IMR-90 (cell line): ENCODE measurements around the gene C11orf86. TPM values are rescaled to one million over a fixed set of nuclear protein-coding genes. Genes with fewer than 3 reads are reported as not detected.

ENCODE experiments used
- ATAC-seq: fragments of 200-7000 bp; cut with Tn5 transposase; 2 replicates; pipeline ENCODE4 v1.9.1; 2020; ENCODE audit warnings: low read depth, mild to moderate bottlenecking, moderate library complexity
- BruUV-seq: library from RNA; stranded (reverse); fragments of 400-500 nt; replicated peaks from 2 replicates; lab custom pipeline; 2021; lab: Mats Ljungman, UMichigan
- CTCF ChIA-PET: fragments of 300-600 bp; formaldehyde crosslinking; extraction: SDS; loops from one replicate; lab custom pipeline; 2021; ENCODE audit warnings: antibody characterized with exemption; lab: Yijun Ruan, JAX
- POLR2A ChIA-PET: fragments of 300-600 bp; sonication (Branson Sonifier 250); formaldehyde crosslinking; loops from one replicate; lab custom pipeline; 2022; ENCODE audit warnings: antibody characterized with exemption; ENCODE audit not compliant: unreplicated experiment; lab: Charles Lee
- DNase-seq: peaks from one replicate; pipeline ENCODE4 v3.0.0; 2013
- H2AFZ ChIP-seq: replicated peaks from 2 replicates; pipeline ENCODE3; 2013; ENCODE audit warnings: low read length, mild to moderate bottlenecking; ENCODE audit not compliant: poor library complexity
- H2AK5ac ChIP-seq: 2 replicates; pipeline ENCODE4 v1.6.1; 2013; ENCODE audit warnings: low read depth, low read length, inconsistent platforms
- H2AK9ac ChIP-seq: replicated peaks from 2 replicates; pipeline ENCODE3; 2013; ENCODE audit warnings: mild to moderate bottlenecking, low read depth, low read length, moderate library complexity; ENCODE audit not compliant: poor library complexity
- H2BK120ac ChIP-seq: 2 replicates; pipeline ENCODE4 v1.6.1; 2013; ENCODE audit warnings: low read depth, low read length, inconsistent platforms
- H2BK15ac ChIP-seq: 3 replicates; pipeline ENCODE4 v1.6.1; 2013; ENCODE audit warnings: low read depth, low read length, inconsistent platforms
- H2BK20ac ChIP-seq: 2 replicates; pipeline ENCODE4 v1.6.1; 2013; ENCODE audit warnings: low read depth, mild to moderate bottlenecking, inconsistent platforms, low read length, moderate library complexity
- H2BK5ac ChIP-seq: 2 replicates; pipeline ENCODE4 v1.6.1; 2013; ENCODE audit warnings: mild to moderate bottlenecking, low read depth, low read length, inconsistent platforms; ENCODE audit not compliant: poor library complexity, severe bottlenecking
- H3K14ac ChIP-seq: replicated peaks from 2 replicates; pipeline ENCODE4 v1.6.1; 2013; ENCODE audit warnings: low read depth, low read length, inconsistent platforms
- H3K18ac ChIP-seq: 2 replicates; pipeline ENCODE4 v1.6.1; 2013; ENCODE audit warnings: low read depth, low read length, control low read depth
- H3K23ac ChIP-seq: 2 replicates; pipeline ENCODE4 v1.6.1; 2013; ENCODE audit warnings: low read depth, low read length, inconsistent platforms
- H3K27ac ChIP-seq: 2 replicates; pipeline ENCODE4 v1.5.1; 2013; ENCODE audit warnings: mild to moderate bottlenecking, control low read depth, low read length; ENCODE audit not compliant: insufficient read depth
- H3K27me3 ChIP-seq: 2 replicates; pipeline ENCODE4 v1.6.1; 2013; ENCODE audit warnings: low read length; ENCODE audit not compliant: control insufficient read depth, insufficient read depth
- H3K36me3 ChIP-seq: 2 replicates; pipeline ENCODE4 v1.6.1; 2013; ENCODE audit warnings: low read length, mixed read lengths; ENCODE audit not compliant: control insufficient read depth, insufficient read depth
- H3K4ac ChIP-seq: 2 replicates; pipeline ENCODE4 v1.6.1; 2013; ENCODE audit warnings: low read depth, low read length, inconsistent platforms
- H3K4me1 ChIP-seq: 2 replicates; pipeline ENCODE4 v1.6.1; 2013; ENCODE audit warnings: low read length, mixed read lengths; ENCODE audit not compliant: control insufficient read depth, insufficient read depth
- H3K4me2 ChIP-seq: 2 replicates; pipeline ENCODE4 v1.6.1; 2013; ENCODE audit warnings: low read depth, mild to moderate bottlenecking, control low read depth, low read length, moderate library complexity
- H3K4me3 ChIP-seq: 2 replicates; pipeline ENCODE4 v1.5.1; 2013; ENCODE audit warnings: low read depth, mild to moderate bottlenecking, control low read depth, low read length, moderate library complexity; ENCODE audit not compliant: insufficient read depth
- H3K56ac ChIP-seq: 2 replicates; pipeline ENCODE4 v1.6.1; 2013; ENCODE audit warnings: low read length, inconsistent platforms; ENCODE audit not compliant: insufficient read depth; ENCODE audit errors: extremely low read depth
- H3K79me1 ChIP-seq, 2 experiments: 2 replicates each; pipeline ENCODE4 v1.6.1; 2013; ENCODE audit warnings: low read length in 2 of 2, inconsistent platforms in 1 of 2, low read depth in 1 of 2
- H3K9ac ChIP-seq: 2 replicates; pipeline ENCODE4 v1.6.1; 2013; ENCODE audit warnings: low read depth, low read length, control low read depth
- H3K9me1 ChIP-seq: 2 replicates; pipeline ENCODE4 v1.6.1; 2013; ENCODE audit warnings: low read length, inconsistent platforms; ENCODE audit not compliant: insufficient read depth
- H3K9me3 ChIP-seq: 2 replicates; pipeline ENCODE4 v1.6.1; 2013; ENCODE audit warnings: low read length; ENCODE audit not compliant: control insufficient read depth, insufficient read depth
- H4K20me1 ChIP-seq: 2 replicates; pipeline ENCODE4 v1.6.1; 2013; ENCODE audit warnings: low read length, inconsistent platforms; ENCODE audit not compliant: insufficient read depth
- H4K5ac ChIP-seq: 2 replicates; pipeline ENCODE4 v1.6.1; 2013; ENCODE audit warnings: mild to moderate bottlenecking, low read depth, low read length, control low read depth
- H4K8ac ChIP-seq, 2 experiments: 2 replicates each; pipeline ENCODE4 v1.6.1; 2013; ENCODE audit warnings: low read depth in 2 of 2, low read length in 2 of 2, control low read depth in 1 of 2, inconsistent platforms in 1 of 2
- H4K91ac ChIP-seq: 2 replicates; pipeline ENCODE4 v1.6.1; 2013; ENCODE audit warnings: low read depth, low read length, inconsistent platforms; ENCODE audit not compliant: insufficient read depth
- BHLHE40 ChIP-seq: fragments of 150-350 bp; IDR thresholded peaks from 2 replicates; pipeline ENCODE4 v1.6.1; 2016; ENCODE audit warnings: mild to moderate bottlenecking, low read depth, low read length
- CEBPB ChIP-seq: IDR thresholded peaks from 2 replicates; pipeline ENCODE4 v1.6.1; 2012; ENCODE audit warnings: low read depth, low read length, improper control_type of control experiment
- CTCF ChIP-seq: conservative IDR thresholded peaks from 2 replicates; pipeline ENCODE4 v1.5.1; 2012; ENCODE audit warnings: mild to moderate bottlenecking, low read depth, low read length, improper control_type of control experiment
- ELK1 ChIP-seq: fragments of 150-350 bp; IDR thresholded peaks from 2 replicates; pipeline ENCODE4 v1.6.1; 2016; ENCODE audit warnings: low read depth, mild to moderate bottlenecking, low read length, moderate library complexity, borderline replicate concordance
- FOS ChIP-seq: fragments of 150-350 bp; IDR thresholded peaks from 2 replicates; pipeline ENCODE4 v1.6.1; 2016; ENCODE audit warnings: low read depth, low read length
- MAZ ChIP-seq: IDR thresholded peaks from 2 replicates; pipeline ENCODE4 v1.6.1; 2012; ENCODE audit warnings: low read depth, mild to moderate bottlenecking, low read length, improper control_type of control experiment, moderate library complexity, borderline replicate concordance
- POLR2A ChIP-seq: IDR thresholded peaks from 2 replicates; pipeline ENCODE4 v1.6.1; 2012; ENCODE audit warnings: mild to moderate bottlenecking, low read depth, low read length
- RAD21 ChIP-seq: IDR thresholded peaks from 2 replicates; pipeline ENCODE4 v1.6.1; 2012; ENCODE audit warnings: low read length, improper control_type of control experiment
- RCOR1 ChIP-seq: IDR thresholded peaks from 2 replicates; pipeline ENCODE4 v1.6.1; 2012; ENCODE audit warnings: mild to moderate bottlenecking, low read length, improper control_type of control experiment; ENCODE audit not compliant: insufficient replicate concordance
- RFX5 ChIP-seq: IDR thresholded peaks from 2 replicates; pipeline ENCODE4 v1.8.0; 2012; ENCODE audit warnings: low read depth, mild to moderate bottlenecking, low read length, moderate library complexity
- SMC3 ChIP-seq: fragments of 150-350 bp; IDR thresholded peaks from 2 replicates; pipeline ENCODE4 v1.6.1; 2016; ENCODE audit warnings: low read depth, mild to moderate bottlenecking, antibody characterized with exemption, low read length, moderate library complexity
- USF2 ChIP-seq: fragments of 150-350 bp; IDR thresholded peaks from 2 replicates; pipeline ENCODE4 v1.6.1; 2017; ENCODE audit warnings: mild to moderate bottlenecking, antibody characterized with exemption, low read length, low read depth
- WGBS, 2 experiments: methylation state at CpG; one replicate each; pipeline versions ENCODE4 v1.1.5 to v1.1.7; 2013; ENCODE audit warnings: missing lambda C conversion rate in 2 of 2; ENCODE audit not compliant: insufficient read length in 1 of 2; ENCODE audit errors: extremely low coverage in 2 of 2; 5-methylcytosine and 5-hydroxymethylcytosine counted together
- dilution Hi-C: fragments of 300-500 bp; cut with HindIII; formaldehyde crosslinking; loops from one replicate; pipeline ENCODE4 v1.14.3; 2018; ENCODE audit warnings: low sequenced_read_pairs; ENCODE audit not compliant: unreplicated experiment
- in situ Hi-C: fragments of 300-500 bp; cut with MboI; formaldehyde crosslinking; loops from 3 replicates; pipeline ENCODE4 v1.14.3; 2019; ENCODE audit warnings: low sequenced_read_pairs, inconsistent platforms, mixed read lengths
- intact Hi-C: fragments of 100-400 bp; cut with micrococcal nuclease; formaldehyde crosslinking; loops from 2 replicates; pipeline ENCODE4 v1.10.0; 2022
- polyA plus RNA-seq, 3 experiments: library from polyadenylated mRNA; depleted of rRNA; stranded (reverse); fragments of >200 nt; gene quantifications; 2 replicates each; pipeline ENCODE4 v1.2.3, GENCODE V29; 2012; ENCODE audit warnings: low replicate concordance in 1 of 3
- total RNA-seq: library from RNA; depleted of rRNA; stranded (reverse); fragments of >200 nt; gene quantifications from 2 replicates; pipeline ENCODE4 v1.2.3, GENCODE V29; 2012

Gene C11orf86
- total and polyA plus RNA-seq, 2 of the 4 experiments (the other 2 are of a cell fraction) = not detected

- DNase-seq = no peak
- no TSS peak for BruUV-seq
- no CpG with 5 or more reads among the region's 5 CpGs for WGBS, 2 experiments
Measured at GRCh38 chr11:66966351-66966750, 8.8 kb upstream of the C11orf86 start.

More at GRCh38 chr11:66966351-66966750, 8.8 kb upstream of the C11orf86 start:
- no peak for ATAC-seq
- H3K4ac ChIP-seq = peak overlapping the region; percentile 77; the same call in 1 of the 2 replicates
- no peak overlapping the region for H3K27ac ChIP-seq
- POLR2A ChIA-PET = no interaction called here
- no peak overlapping the region for H3K9ac ChIP-seq
- no peak for TF ChIP-seq CEBPB
- no peak for TF ChIP-seq RCOR1
- TF ChIP-seq BHLHE40 = no peak
- TF ChIP-seq USF2 = no peak
- no peak for TF ChIP-seq ELK1
- no peak for TF ChIP-seq MAZ
- no peak for TF ChIP-seq POLR2A
- no peak for TF ChIP-seq CTCF
- no peak for TF ChIP-seq RFX5
- no peak for TF ChIP-seq SMC3
- no peak for TF ChIP-seq RAD21
- TF ChIP-seq FOS = no peak
- H4K20me1 ChIP-seq = peaks cover 3% of the 10 kb centered on the region; the same call in 1 of the 2 replicates
- H3K14ac ChIP-seq = peak overlapping the region; percentile 71; the same call in 1 of the 2 replicates
- H4K91ac ChIP-seq = no peak overlapping the region
- H3K56ac ChIP-seq = no peak overlapping the region
- peaks cover 20% of the 10 kb centered on the region for H3K4me1 ChIP-seq
- no peak overlapping the region for H4K5ac ChIP-seq
- H3K4me2 ChIP-seq = no peak overlapping the region
- intact Hi-C loops (no loop called here), in situ Hi-C loops (no loop called here), dilution Hi-C loops (no loop called here)
- H3K23ac ChIP-seq = no peak overlapping the region
- no peak overlapping the region for H3K4me3 ChIP-seq
- no peaks in the 10 kb centered on the region for H3K27me3 ChIP-seq
- H3K36me3 ChIP-seq = no peaks in the 10 kb centered on the region
- H2BK5ac ChIP-seq = no peak overlapping the region
- peak overlapping the region; percentile 89; the same call in 2 of the 3 replicates for H2BK15ac ChIP-seq
- H3K18ac ChIP-seq = no peak overlapping the region
- H3K9me3 ChIP-seq = no peaks in the 10 kb centered on the region
- H3K9me1 ChIP-seq = peaks cover 21% of the 10 kb centered on the region
- no peak overlapping the region for H2AK9ac ChIP-seq
- 0 out of 2 replicates have a peak overlapping the region, but pooled peaks have one; percentile 20 for H2AK5ac ChIP-seq
- peak overlapping the region; percentile 83; the same call in 1 of the 2 replicates for H2BK120ac ChIP-seq
- H2AFZ ChIP-seq = peak overlapping the region; percentile 26
- H4K8ac ChIP-seq = 0 out of 4 replicates have a peak overlapping the region, but pooled peaks of 1 of the 2 experiments have one; percentile 56
- peaks cover 0 to 5% of the 10 kb centered on the region in 2 experiments; a peak in 3 of 4 replicates for H3K79me1 ChIP-seq
- H2BK20ac ChIP-seq = peak overlapping the region; percentile 87; the same call in 1 of the 2 replicates
- CTCF ChIA-PET = no interaction called here
